Right hindlimb (tissue), 1 donor: ENCODE results near the gene CTNNBIP1.

Experiments used
- DNase-seq: peaks from one replicate; pipeline ENCODE4 v3.0.0-alpha.2; 2018

CTNNBIP1 gene

GRCh38 chr1:9852004-9852403, 58.1 kb downstream of the CTNNBIP1 start:
- DNase-seq: no peak

GRCh38 chr1:9850442-9851162, 59.5 kb downstream of the CTNNBIP1 start:
- no peak for DNase-seq

GRCh38 chr1:9849691-9850441, 60.2 kb downstream of the CTNNBIP1 start:
- DNase-seq: no peak

GRCh38 chr1:9848022-9848421, 62.0 kb downstream of the CTNNBIP1 start:
- no peak for DNase-seq

GRCh38 chr1:9847269-9847668, 62.8 kb downstream of the CTNNBIP1 start:
- DNase-seq: no peak

GRCh38 chr1:9846611-9847171, 63.4 kb downstream of the CTNNBIP1 start:
- no peak for DNase-seq

- DNase-seq: no peak
These were observed 64.2 kb downstream of the CTNNBIP1 start for GRCh38 chr1:9845914-9846313.

- no peak for DNase-seq
These were observed 65.3 kb downstream of the CTNNBIP1 start for GRCh38 chr1:9844756-9845155.

GRCh38 chr1:9844106-9844505, 66.0 kb downstream of the CTNNBIP1 start:
- DNase-seq: no peak

GRCh38 chr1:9843576-9843945, 66.5 kb downstream of the CTNNBIP1 start:
- no peak for DNase-seq

GRCh38 chr1:9842781-9843575, 67.1 kb downstream of the CTNNBIP1 start:
- no peak for DNase-seq

GRCh38 chr1:9842073-9842711, 67.9 kb downstream of the CTNNBIP1 start:
- peak; percentile 47 for DNase-seq

GRCh38 chr1:9841460-9841859, 68.6 kb downstream of the CTNNBIP1 start:
- DNase-seq: no peak

- no peak for DNase-seq
These were observed 69.9 kb downstream of the CTNNBIP1 start for GRCh38 chr1:9840176-9840575.

- no peak for DNase-seq
These were observed 71.1 kb downstream of the CTNNBIP1 start for GRCh38 chr1:9838946-9839345.

- DNase-seq: no peak
These were observed 73.5 kb downstream of the CTNNBIP1 start for GRCh38 chr1:9836632-9836960.

GRCh38 chr1:9835758-9836631, 74.1 kb downstream of the CTNNBIP1 start:
- DNase-seq: peak; percentile 60

GRCh38 chr1:9835404-9835757, 74.7 kb downstream of the CTNNBIP1 start:
- no peak for DNase-seq

- no peak for DNase-seq
These were observed 76.4 kb downstream of the CTNNBIP1 start for GRCh38 chr1:9833632-9834031.

GRCh38 chr1:9827558-9828185, 82.4 kb downstream of the CTNNBIP1 start:
- no peak for DNase-seq

GRCh38 chr1:9826616-9827015, 83.5 kb downstream of the CTNNBIP1 start:
- DNase-seq: no peak

GRCh38 chr1:9826087-9826486, 84.0 kb downstream of the CTNNBIP1 start:
- no peak for DNase-seq
